Activated naive CD4-positive, alpha-beta T cell treated with anti-CD3 and anti-CD28 coated beads, Interleukin-2, amount 10 ng/mL, durations not matched to agents 7 days and 5 days (primary cell): ENCODE measurements around the gene ESR2.

Experiments used
- CTCF ChIA-PET: fragments of 350-600 bp; sonication (Branson Sonifier 250); formaldehyde crosslinking; loops from one replicate; lab custom pipeline; 2021; ENCODE audit warnings: antibody characterized with exemption; lab: Charles Lee
- DNase-seq: peaks from one replicate; pipeline ENCODE4 v3.0.0-alpha.2; 2020
- H3K27ac Mint-ChIP-seq: one replicate; pipeline ENCODE4 v1.8.0; 2021; ENCODE audit warnings: mild to moderate bottlenecking, moderate library complexity, mixed read lengths
- H3K27me3 Mint-ChIP-seq: one replicate; pipeline ENCODE4 v1.8.0; 2021; ENCODE audit warnings: mild to moderate bottlenecking, mixed read lengths
- H3K36me3 Mint-ChIP-seq: one replicate; pipeline ENCODE4 v1.8.0; 2021; ENCODE audit warnings: mixed read lengths
- H3K4me1 Mint-ChIP-seq: one replicate; pipeline ENCODE4 v1.8.0; 2021; ENCODE audit warnings: mixed read lengths
- H3K4me3 Mint-ChIP-seq: one replicate; pipeline ENCODE4 v1.8.0; 2021; ENCODE audit warnings: mild to moderate bottlenecking, moderate library complexity, mixed read lengths
- H3K9me3 Mint-ChIP-seq: one replicate; pipeline ENCODE4 v1.8.0; 2021; ENCODE audit warnings: mixed read lengths

The ESR2 gene

DNA sequence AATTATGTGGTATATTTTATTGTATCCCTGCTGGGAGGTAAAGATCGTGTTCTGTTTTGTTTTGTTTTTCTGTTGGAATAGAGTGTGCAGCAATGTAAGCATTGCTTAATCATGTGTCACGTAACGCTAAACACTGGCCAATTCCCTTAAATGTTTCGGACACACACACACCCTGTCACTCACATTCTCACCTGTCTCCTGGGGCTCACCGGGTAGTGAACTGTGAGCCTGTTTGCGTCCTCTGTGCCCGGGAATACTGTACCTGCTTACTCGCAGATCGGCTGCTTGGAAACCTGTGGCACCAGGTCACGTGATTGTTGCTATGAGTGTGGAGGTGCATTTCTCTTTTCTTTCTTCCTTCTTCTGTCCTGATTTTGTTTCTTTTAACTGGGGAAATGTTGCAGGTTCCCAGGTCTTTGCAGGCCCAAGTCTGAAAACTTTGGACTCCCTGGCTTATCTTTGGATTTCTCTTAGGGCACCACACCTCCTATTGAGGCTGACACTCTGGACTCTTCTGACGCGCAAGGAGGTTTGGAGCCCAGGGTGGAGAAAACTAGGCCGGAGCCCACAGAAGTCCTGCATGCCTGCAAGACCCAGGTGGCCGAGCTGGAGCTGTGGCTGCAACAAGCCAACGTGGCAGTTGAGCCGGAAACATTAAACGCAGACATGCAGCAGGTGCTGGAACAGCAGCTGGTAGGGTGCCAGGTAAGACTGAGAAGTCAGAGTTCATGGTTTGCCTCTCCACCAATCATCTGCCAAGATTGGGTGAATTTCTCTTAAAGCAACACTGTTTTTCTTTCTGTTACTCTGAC is 181.1 kb downstream of the ESR2 start:
- H3K27me3 Mint-ChIP-seq = no peaks in the 10 kb centered on the region
- H3K36me3 Mint-ChIP-seq = peaks cover 56% of the 10 kb centered on the region
- no peak overlapping the region for H3K4me3 Mint-ChIP-seq
- DNase-seq = no peak
- H3K9me3 Mint-ChIP-seq = no peaks in the 10 kb centered on the region
- H3K27ac Mint-ChIP-seq = no peak overlapping the region
- H3K4me1 Mint-ChIP-seq = peaks cover 10% of the 10 kb centered on the region
- CTCF ChIA-PET = no interaction called here

DNA sequence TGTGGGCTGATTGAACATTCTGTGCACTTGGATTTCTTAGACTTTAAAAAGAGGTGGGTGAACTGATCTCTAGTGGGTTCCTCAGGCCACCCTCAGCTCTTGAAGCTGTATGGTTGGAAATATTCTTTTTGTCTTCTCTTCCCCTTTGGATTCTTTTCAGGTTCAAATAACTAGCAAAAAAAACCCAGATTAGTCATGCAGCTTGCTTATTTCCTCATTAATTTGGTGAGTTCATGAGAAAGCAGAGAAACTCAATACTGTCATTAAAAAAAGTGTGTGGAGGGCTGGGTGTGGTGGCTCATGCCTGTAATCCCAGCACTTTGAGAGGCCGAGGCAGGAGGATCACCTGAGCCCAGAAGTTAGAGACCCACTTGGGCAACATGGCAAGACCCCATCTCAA is 183.4 kb downstream of the ESR2 start:
- CTCF ChIA-PET = no interaction called here
- Mint-ChIP-seq H3K9me3 (no peaks in the 10 kb centered on the region), H3K4me3 (no peak overlapping the region), H3K27me3 (no peaks in the 10 kb centered on the region), H3K4me1 (peaks cover 10% of the 10 kb centered on the region), H3K27ac (no peak overlapping the region), H3K36me3 (peaks cover 57% of the 10 kb centered on the region)
- no peak for DNase-seq

DNA sequence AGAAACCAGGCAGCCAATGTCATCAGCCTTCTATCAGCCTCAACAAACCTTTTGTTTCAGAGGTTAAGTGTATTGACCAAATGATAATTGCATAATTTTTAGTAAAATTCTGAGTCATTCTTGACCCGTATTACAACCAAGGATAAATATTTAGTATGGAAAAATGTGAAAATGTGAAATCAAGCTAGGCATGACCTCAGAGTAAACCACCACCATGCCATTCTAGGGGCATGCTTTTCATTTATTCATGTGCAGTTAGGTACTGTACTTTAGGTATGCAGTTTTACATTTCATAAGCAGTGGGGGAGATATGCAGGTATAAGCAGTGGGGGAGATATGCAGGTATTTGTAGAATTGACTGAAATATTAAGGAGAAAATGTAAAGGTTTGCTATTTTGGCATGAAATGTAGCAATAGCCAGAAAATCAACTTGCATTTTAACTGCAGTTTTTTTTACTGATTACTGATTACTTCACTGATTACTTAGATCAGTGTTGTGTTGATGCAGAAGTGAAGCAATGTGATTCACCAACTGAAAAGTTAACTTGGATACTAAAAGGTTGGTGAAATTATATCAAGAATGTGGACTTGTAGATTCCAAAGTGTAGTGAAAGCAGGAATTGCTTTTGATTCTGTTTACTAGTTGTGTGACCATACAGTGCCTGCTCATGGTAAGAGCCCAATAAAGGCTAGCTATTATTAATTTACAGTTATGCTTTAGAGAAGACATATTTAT is 184.2 kb downstream of the ESR2 start:
- H3K36me3 Mint-ChIP-seq = peaks cover 55% of the 10 kb centered on the region
- no peak overlapping the region for H3K27ac Mint-ChIP-seq
- CTCF ChIA-PET = no interaction called here
- H3K4me3 Mint-ChIP-seq = no peak overlapping the region
- no peaks in the 10 kb centered on the region for H3K9me3 Mint-ChIP-seq
- peaks cover 10% of the 10 kb centered on the region for H3K4me1 Mint-ChIP-seq
- H3K27me3 Mint-ChIP-seq = no peaks in the 10 kb centered on the region
- no peak for DNase-seq

DNA sequence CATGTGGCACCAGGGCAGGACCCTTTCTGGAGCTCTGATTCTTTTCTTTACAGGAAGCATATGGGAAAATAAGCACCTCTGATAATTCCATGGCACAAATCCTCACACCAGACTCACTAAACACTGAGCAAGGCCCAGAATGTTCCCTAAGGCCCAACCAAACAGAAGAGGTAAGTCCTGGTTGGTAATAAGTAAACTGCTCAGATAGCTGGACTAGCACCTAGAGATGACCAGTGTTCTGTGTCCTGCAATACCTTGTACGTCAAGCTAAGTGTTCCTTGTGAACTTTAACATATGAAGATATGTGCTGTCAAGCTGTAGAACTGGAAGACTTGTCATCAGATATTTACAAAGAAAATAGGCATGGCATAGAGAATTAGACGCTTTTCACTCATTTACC is 186.7 kb downstream of the ESR2 start:
- no peaks in the 10 kb centered on the region for H3K27me3 Mint-ChIP-seq
- H3K4me1 Mint-ChIP-seq = no peaks in the 10 kb centered on the region
- CTCF ChIA-PET = no interaction called here
- peaks cover 54% of the 10 kb centered on the region for H3K36me3 Mint-ChIP-seq
- DNase-seq = no peak
- no peak overlapping the region for H3K27ac Mint-ChIP-seq
- no peak overlapping the region for H3K4me3 Mint-ChIP-seq
- no peaks in the 10 kb centered on the region for H3K9me3 Mint-ChIP-seq

DNA sequence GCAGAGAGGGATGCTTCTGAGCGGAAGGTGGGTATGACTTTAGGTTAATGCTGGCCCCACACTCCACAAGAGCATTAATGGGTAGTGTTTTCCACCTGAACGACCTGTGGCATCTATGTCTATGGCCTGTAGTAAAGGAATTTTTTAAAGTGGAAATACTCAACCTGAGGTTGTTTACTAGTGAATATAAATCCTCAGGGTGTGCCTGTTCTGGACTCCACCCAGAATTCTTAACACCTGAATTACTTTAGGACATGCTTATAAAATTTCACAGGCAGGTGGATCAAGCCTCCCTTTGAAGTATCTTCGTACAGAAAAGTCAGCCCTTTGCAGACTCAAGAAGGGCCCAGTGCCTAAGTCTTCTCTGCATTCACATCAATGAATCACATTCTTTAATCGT is 196.1 kb downstream of the ESR2 start:
- Mint-ChIP-seq H3K4me1 (no peaks in the 10 kb centered on the region), H3K27ac (peak overlapping the region; percentile 46), H3K4me3 (no peak overlapping the region), H3K27me3 (no peaks in the 10 kb centered on the region), H3K9me3 (no peaks in the 10 kb centered on the region), H3K36me3 (peaks cover 68% of the 10 kb centered on the region)
- CTCF ChIA-PET = interaction anchor here (0.6 kb wide), 1 partner anchor 165 kb away, joined by 3 read pairs; no protein-coding TSS in a partner anchor
- no peak for DNase-seq

DNA sequence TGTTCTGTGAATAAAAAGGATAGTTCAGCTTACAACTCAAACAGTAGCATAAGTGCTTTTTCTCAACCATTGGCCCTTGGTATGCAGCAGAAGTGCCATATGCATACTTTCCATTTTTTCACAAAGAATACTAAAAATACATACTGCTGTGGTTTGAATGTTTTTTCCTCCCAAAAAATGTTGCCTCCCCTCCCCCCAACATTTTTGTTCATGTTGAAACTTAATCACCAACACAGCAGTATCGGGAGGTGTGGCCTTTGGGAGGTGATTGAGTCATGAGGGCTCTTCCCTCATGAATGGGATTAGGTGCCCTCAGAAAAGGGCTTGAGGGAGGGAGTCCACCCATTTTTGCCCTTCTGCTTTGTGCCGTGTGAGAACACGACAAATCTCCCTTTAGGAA is 198.6 kb downstream of the ESR2 start:
- Mint-ChIP-seq H3K4me1 (no peaks in the 10 kb centered on the region), H3K4me3 (no peak overlapping the region), H3K27me3 (no peaks in the 10 kb centered on the region), H3K36me3 (peaks cover 65% of the 10 kb centered on the region), H3K27ac (no peak overlapping the region), H3K9me3 (no peaks in the 10 kb centered on the region)
- CTCF ChIA-PET = no interaction called here
- no peak for DNase-seq

DNA sequence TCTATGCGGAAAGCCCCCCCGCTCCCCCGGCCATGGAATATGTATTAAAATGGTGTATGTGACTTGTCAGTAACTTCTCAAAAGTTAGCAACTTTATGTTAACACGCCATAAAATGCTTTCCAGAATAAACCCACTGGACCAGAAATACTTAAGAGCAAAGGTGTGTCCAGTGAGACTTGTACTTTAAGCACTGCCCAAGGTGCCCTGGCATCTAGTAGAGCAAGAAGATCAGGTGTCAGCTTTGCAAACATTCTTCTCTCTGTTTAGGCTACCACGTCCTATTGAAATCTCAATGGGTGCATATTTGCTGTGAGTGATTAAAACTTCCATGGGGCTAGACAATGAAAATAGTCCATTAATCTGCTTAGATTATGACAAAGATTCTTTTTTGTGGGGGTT is 201.2 kb downstream of the ESR2 start:
- DNase-seq = no peak
- no peaks in the 10 kb centered on the region for H3K4me1 Mint-ChIP-seq
- no peaks in the 10 kb centered on the region for H3K27me3 Mint-ChIP-seq
- no peaks in the 10 kb centered on the region for H3K9me3 Mint-ChIP-seq
- no peak overlapping the region for H3K4me3 Mint-ChIP-seq
- CTCF ChIA-PET = no interaction called here
- H3K27ac Mint-ChIP-seq = no peak overlapping the region
- H3K36me3 Mint-ChIP-seq = peaks cover 58% of the 10 kb centered on the region

DNA sequence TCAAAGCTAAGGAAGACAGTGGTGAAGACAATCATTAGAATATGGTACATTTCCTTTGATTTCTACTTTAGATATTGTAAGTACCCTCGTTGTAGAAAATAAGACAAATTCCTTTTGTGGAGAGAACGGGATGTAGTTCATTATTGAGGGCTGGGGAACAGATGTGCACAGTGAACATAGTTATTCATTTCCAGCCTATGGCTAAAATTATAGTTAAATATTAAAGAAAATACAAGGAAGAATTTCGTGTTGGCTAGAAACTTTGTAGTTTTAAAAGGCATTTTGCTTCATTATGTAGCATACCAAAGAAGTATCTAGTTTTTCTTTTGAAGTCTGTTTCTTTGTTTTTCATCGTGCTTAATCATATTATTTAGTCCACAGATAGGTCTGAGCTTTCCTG is 201.8 kb downstream of the ESR2 start:
- DNase-seq = no peak
- H3K9me3 Mint-ChIP-seq = no peaks in the 10 kb centered on the region
- no peak overlapping the region for H3K4me3 Mint-ChIP-seq
- no peaks in the 10 kb centered on the region for H3K27me3 Mint-ChIP-seq
- CTCF ChIA-PET = no interaction called here
- no peak overlapping the region for H3K27ac Mint-ChIP-seq
- H3K36me3 Mint-ChIP-seq = peaks cover 55% of the 10 kb centered on the region
- no peaks in the 10 kb centered on the region for H3K4me1 Mint-ChIP-seq

DNA sequence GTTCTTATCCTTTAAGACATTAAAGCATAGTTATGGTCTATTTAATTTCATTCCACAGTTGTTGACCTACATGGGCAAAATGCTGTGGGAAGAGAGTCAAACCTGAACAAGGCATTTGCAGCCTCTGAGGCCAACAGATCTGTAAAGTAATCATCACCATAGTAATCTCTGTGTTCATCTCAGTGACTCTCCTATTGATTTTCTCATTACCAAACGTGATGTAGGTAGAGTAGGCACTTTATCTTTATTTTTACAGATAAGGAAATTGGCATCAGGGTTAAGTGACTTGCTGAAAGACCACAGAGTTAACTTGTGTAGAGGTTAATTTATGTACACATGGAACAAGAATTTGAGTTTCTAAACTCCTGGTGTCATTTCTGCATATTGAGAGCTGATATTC is 203.0 kb downstream of the ESR2 start:
- DNase-seq = no peak
- H3K27ac Mint-ChIP-seq = no peak overlapping the region
- CTCF ChIA-PET = no interaction called here
- H3K27me3 Mint-ChIP-seq = no peaks in the 10 kb centered on the region
- no peaks in the 10 kb centered on the region for H3K4me1 Mint-ChIP-seq
- H3K4me3 Mint-ChIP-seq = no peak overlapping the region
- no peaks in the 10 kb centered on the region for H3K9me3 Mint-ChIP-seq
- peaks cover 50% of the 10 kb centered on the region for H3K36me3 Mint-ChIP-seq

DNA sequence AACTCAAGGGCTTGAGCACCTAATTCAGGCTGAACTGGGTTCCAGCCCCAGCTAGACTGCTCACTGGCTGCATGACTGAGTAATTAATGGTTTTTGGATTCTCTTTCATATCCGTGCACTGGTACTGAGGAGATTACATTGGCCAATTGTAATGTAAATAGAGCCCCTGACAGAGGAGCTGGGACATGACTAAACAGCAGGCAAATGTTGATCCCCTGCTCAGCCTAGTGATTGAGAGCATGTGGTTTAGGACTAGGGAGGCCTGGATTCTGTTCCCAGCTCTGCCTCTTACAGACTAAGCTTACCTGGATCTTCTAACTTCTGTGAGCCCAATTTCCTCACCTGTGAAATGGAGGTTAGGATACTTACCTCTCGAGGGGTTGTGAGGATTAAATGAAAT is 204.3 kb downstream of the ESR2 start:
- CTCF ChIA-PET = no interaction called here
- H3K4me1 Mint-ChIP-seq = no peaks in the 10 kb centered on the region
- peaks cover 46% of the 10 kb centered on the region for H3K36me3 Mint-ChIP-seq
- no peak overlapping the region for H3K4me3 Mint-ChIP-seq
- no peak for DNase-seq
- H3K27me3 Mint-ChIP-seq = no peaks in the 10 kb centered on the region
- H3K27ac Mint-ChIP-seq = no peak overlapping the region
- no peaks in the 10 kb centered on the region for H3K9me3 Mint-ChIP-seq

DNA sequence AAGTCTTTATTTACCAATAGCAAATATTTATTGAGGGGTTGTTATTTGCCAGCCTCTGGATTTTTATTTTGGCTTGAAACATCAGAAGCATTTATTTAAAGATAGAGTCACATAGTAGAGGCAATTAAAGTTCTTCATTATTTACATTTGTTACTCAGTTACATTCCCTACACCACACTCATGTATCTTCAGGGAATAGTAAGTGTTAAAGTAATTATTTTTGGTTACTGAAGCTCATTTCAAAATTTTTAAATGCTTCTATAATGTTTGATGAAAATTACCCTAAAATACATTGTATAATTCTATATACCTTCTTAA is 205.6 kb downstream of the ESR2 start:
- CTCF ChIA-PET = no interaction called here
- Mint-ChIP-seq H3K4me1 (no peaks in the 10 kb centered on the region), H3K27ac (no peak overlapping the region), H3K4me3 (no peak overlapping the region), H3K9me3 (no peaks in the 10 kb centered on the region), H3K27me3 (no peaks in the 10 kb centered on the region), H3K36me3 (peaks cover 45% of the 10 kb centered on the region)
- no peak for DNase-seq

DNA sequence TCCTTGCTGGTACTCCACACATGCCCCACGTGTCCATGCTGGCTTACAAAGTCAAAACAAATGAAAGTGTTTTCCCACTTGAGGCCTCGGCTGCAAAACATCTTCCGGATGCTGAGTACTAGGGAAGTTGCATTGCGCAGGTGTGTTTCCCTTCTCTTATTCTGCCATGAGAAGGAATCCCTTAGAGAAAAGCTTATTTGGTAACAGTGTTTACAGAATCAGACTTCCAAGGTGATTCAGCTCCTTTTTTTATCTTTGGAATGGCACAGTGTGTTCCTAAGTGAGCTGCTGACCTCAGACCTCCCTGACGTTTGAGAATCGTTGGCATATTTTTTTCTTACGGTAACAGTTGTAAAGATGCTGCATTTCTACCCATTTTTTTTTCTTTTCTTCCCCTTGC is 211.3 kb downstream of the ESR2 start:
- H3K36me3 Mint-ChIP-seq = peaks cover 59% of the 10 kb centered on the region
- H3K4me1 Mint-ChIP-seq = no peaks in the 10 kb centered on the region
- CTCF ChIA-PET = no interaction called here
- no peak overlapping the region for H3K4me3 Mint-ChIP-seq
- H3K9me3 Mint-ChIP-seq = no peaks in the 10 kb centered on the region
- H3K27ac Mint-ChIP-seq = no peak overlapping the region
- no peaks in the 10 kb centered on the region for H3K27me3 Mint-ChIP-seq
- DNase-seq = no peak

DNA sequence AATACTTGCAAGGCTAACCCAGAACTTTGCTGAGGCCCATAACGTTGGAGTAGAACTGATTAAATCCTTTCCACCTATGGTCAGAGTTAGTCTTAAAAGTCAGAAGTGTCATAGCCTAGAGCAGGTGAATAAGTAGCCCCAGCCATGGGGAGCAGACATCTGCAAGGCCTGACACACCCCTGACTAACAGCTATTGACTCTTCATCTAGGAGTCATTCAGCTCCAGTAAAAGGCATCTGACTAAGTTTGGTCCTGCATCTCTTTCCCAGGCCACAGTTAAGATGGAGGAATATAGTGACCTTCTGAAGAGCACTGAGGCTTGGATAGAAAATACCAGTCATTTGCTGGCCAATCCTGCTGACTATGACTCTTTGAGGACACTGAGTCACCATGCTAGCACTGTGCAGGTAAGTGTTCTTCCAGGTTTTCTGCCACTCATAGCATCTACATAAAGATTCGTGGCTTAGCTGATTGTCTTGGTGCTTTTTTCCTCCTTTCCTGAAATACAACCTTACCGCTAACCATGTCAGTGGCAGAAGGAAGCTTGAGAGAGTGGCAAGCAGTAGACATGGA is 212.9 kb downstream of the ESR2 start:
- no peaks in the 10 kb centered on the region for H3K4me1 Mint-ChIP-seq
- CTCF ChIA-PET = no interaction called here
- no peak overlapping the region for H3K4me3 Mint-ChIP-seq
- DNase-seq = no peak
- H3K9me3 Mint-ChIP-seq = no peaks in the 10 kb centered on the region
- H3K27me3 Mint-ChIP-seq = no peaks in the 10 kb centered on the region
- H3K27ac Mint-ChIP-seq = peak overlapping the region; percentile 42
- peaks cover 57% of the 10 kb centered on the region for H3K36me3 Mint-ChIP-seq

DNA sequence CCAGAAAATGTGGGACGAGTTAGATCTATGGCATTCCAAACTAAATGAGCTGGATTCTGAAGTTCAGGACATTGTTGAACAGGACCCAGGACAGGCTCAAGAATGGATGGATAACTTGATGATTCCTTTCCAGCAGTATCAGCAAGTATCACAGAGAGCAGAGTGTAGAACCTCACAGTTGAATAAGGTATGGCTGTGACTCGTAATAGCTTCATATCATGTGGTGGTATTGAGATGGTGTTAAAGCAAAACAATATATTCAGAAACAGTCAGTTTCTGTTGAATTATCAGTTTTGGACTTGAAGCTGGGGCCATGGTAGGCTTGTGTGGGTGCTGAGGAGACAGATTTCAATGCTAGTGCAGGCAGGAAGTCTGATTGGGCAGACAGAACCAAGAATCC is 213.7 kb downstream of the ESR2 start:
- H3K27ac Mint-ChIP-seq = no peak overlapping the region
- H3K27me3 Mint-ChIP-seq = no peaks in the 10 kb centered on the region
- peaks cover 57% of the 10 kb centered on the region for H3K36me3 Mint-ChIP-seq
- no peak for DNase-seq
- no peak overlapping the region for H3K4me3 Mint-ChIP-seq
- CTCF ChIA-PET = no interaction called here
- no peaks in the 10 kb centered on the region for H3K4me1 Mint-ChIP-seq
- H3K9me3 Mint-ChIP-seq = no peaks in the 10 kb centered on the region

DNA sequence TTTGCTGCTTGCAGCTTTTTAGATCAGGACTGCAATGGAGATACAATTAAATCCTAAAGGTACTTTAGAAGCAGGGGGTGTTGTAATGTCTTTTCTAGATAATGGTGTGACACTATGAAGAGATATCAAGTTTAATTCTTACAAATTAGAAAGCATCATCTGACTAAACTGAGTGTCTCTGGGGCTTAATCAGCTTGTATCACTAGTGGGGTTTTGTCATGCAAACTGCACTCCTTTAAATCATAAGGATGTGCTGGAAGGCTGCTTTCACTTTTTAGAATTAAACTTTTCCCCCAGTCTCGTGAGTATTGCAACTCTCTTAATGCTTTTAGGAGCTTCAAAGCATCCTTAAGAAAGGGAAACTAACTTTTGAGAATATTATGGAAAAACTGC is 218.6 kb downstream of the ESR2 start:
- Mint-ChIP-seq H3K27me3 (no peaks in the 10 kb centered on the region), H3K27ac (no peak overlapping the region), H3K4me3 (no peak overlapping the region), H3K36me3 (peaks cover 74% of the 10 kb centered on the region), H3K9me3 (no peaks in the 10 kb centered on the region), H3K4me1 (no peaks in the 10 kb centered on the region)
- CTCF ChIA-PET = no interaction called here
- DNase-seq = no peak
